ENCODE measurements around the gene EXOSC5.

DNA sequence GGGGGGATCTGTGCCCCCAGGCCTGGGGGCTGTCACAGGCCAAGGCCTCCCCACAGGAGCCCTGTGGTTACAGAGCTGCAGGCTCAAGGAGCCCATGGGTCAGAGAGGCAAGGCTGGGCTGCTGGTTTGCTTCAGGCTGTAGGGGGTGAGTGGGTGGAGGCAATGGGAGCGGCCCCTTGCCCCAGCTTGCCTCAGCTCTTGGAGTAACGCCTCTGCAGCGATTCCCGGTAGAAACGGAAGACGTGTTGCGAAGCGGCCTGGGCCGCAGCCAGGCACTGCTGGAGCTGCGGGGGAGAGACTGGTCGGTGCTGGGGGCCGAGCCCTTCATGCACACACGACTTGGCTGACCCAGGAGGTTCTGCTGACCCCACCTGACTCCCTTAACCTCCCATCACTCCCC lies 10.7 kb downstream of the EXOSC5 start:
- TF ChIP-seq, protein P1, sequence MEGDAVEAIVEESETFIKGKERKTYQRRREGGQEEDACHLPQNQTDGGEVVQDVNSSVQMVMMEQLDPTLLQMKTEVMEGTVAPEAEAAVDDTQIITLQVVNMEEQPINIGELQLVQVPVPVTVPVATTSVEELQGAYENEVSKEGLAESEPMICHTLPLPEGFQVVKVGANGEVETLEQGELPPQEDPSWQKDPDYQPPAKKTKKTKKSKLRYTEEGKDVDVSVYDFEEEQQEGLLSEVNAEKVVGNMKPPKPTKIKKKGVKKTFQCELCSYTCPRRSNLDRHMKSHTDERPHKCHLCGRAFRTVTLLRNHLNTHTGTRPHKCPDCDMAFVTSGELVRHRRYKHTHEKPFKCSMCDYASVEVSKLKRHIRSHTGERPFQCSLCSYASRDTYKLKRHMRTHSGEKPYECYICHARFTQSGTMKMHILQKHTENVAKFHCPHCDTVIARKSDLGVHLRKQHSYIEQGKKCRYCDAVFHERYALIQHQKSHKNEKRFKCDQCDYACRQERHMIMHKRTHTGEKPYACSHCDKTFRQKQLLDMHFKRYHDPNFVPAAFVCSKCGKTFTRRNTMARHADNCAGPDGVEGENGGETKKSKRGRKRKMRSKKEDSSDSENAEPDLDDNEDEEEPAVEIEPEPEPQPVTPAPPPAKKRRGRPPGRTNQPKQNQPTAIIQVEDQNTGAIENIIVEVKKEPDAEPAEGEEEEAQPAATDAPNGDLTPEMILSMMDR (IDR thresholded peaks at IDR 0.05): no peak
- TF ChIP-seq POLR2A (IDR thresholded peaks at IDR 0.05): no peak
